ENCODE results near the gene TBC1D3L. TPM values are rescaled to one million over a fixed set of nuclear protein-coding genes. Genes with fewer than 3 reads are reported as not detected.
"Not testable (repeated sequence)": the region's sequence is repeated elsewhere in the genome, so short reads cannot be mapped to it uniquely, and the experiment has no call there.

The TBC1D3L gene
- 1.8 and 4.8 TPM in 2 replicates for total RNA-seq
- 3.2 and 5.3 TPM in 2 replicates for polyA plus RNA-seq
- 3.6 and 5.6 TPM in 2 replicates for polyA plus RNA-seq (2012)
- polyA minus RNA-seq (ENCODE audit: low replicate concordance): 1.3 TPM in 1 of 2 replicates, not detected in the other

GRCh38 chr17:37988960-37989359 lies at the start of gene TBC1D3L:
TBC1D3L (minus strand) TSS chr17:37989060; CDS start chr17:37987520, 1,540 bp downstream.
- not testable (repeated sequence) for H3K36me3 ChIP-seq (ENCODE audit: control insufficient read depth, insufficient read depth, low read length); H4K20me1 ChIP-seq (ENCODE audit: control insufficient read depth, extremely low read depth, insufficient read depth, low read length); H3K4me3 ChIP-seq (replicated peaks in 1 of 4; ENCODE audit: control extremely low read depth in 1 of 4, insufficient read depth in 1 of 4, low read depth in 3 of 4, low read length in 4 of 4); H3K79me2 ChIP-seq (ENCODE audit: control insufficient read depth, insufficient read depth, low read length); H3K4me2 ChIP-seq (ENCODE audit: extremely low read depth, insufficient read depth, low read length); H2AFZ ChIP-seq (ENCODE audit: low read length); H3K27me3 ChIP-seq (ENCODE audit: control insufficient read depth, insufficient read depth, low read length); H3K9me3 ChIP-seq (ENCODE audit: control insufficient read depth, insufficient read depth, low read depth, low read length); H3K9ac ChIP-seq (ENCODE audit: insufficient read depth, low read length); DNase-seq (ENCODE audit: low read depth in 2 of 2); H3K27ac ChIP-seq (ENCODE audit: insufficient read depth, low read length); H3K4me1 ChIP-seq (ENCODE audit: control insufficient read depth, extremely low read depth, insufficient read depth, low read length)

GRCh38 chr17:38003676-38004075 lies 14.8 kb upstream of the TBC1D3L start, which contains the start of gene TBC1D3D:
TBC1D3D (plus strand) TSS chr17:38003976; CDS start chr17:38005561, 1,585 bp downstream.
- not testable (repeated sequence) for H3K4me1 ChIP-seq (ENCODE audit: control insufficient read depth, extremely low read depth, insufficient read depth, low read length); H3K27me3 ChIP-seq (ENCODE audit: control insufficient read depth, insufficient read depth, low read length); H3K4me2 ChIP-seq (ENCODE audit: extremely low read depth, insufficient read depth, low read length); H3K36me3 ChIP-seq (ENCODE audit: control insufficient read depth, insufficient read depth, low read length); H3K9me3 ChIP-seq (ENCODE audit: control insufficient read depth, insufficient read depth, low read depth, low read length); H3K9ac ChIP-seq (ENCODE audit: insufficient read depth, low read length); H3K79me2 ChIP-seq (ENCODE audit: control insufficient read depth, insufficient read depth, low read length); H3K4me3 ChIP-seq (replicated peaks in 1 of 4; ENCODE audit: control extremely low read depth in 1 of 4, insufficient read depth in 1 of 4, low read depth in 3 of 4, low read length in 4 of 4); H3K27ac ChIP-seq (ENCODE audit: insufficient read depth, low read length); H4K20me1 ChIP-seq (ENCODE audit: control insufficient read depth, extremely low read depth, insufficient read depth, low read length); H2AFZ ChIP-seq (ENCODE audit: low read length); DNase-seq (ENCODE audit: low read depth in 2 of 2)

Other genes starting within 250 kb of the TBC1D3L start
- not detected in 2 replicates for gene HNF1B, start 244.0 kb downstream of the TBC1D3L start, total RNA-seq
- not detected in 2 replicates for gene HNF1B, start 244.0 kb downstream of the TBC1D3L start, polyA plus RNA-seq
- gene TBC1D3K, start 64.6 kb downstream of the TBC1D3L start, total RNA-seq: not detected in 2 replicates
- gene TBC1D3K, start 64.6 kb downstream of the TBC1D3L start, polyA plus RNA-seq: not detected in 2 replicates
- 0.77 TPM in 1 of 2 replicates, not detected in the other for gene TBC1D3D, start 14.9 kb upstream of the TBC1D3L start, total RNA-seq
- gene TBC1D3D, start 14.9 kb upstream of the TBC1D3L start, polyA plus RNA-seq: 0.02 and 0.11 TPM in 2 replicates
- gene TBC1D3C, start 79.6 kb upstream of the TBC1D3L start, total RNA-seq: 1.3 TPM in 1 of 2 replicates, not detected in the other
- gene TBC1D3C, start 79.6 kb upstream of the TBC1D3L start, polyA plus RNA-seq: not detected in 2 replicates
- not detected in 2 replicates for gene TBC1D3E, start 138.9 kb upstream of the TBC1D3L start, total RNA-seq
- not detected in 2 replicates for gene TBC1D3E, start 138.9 kb upstream of the TBC1D3L start, polyA plus RNA-seq
- not detected in 2 replicates for gene TBC1D3, start 203.5 kb upstream of the TBC1D3L start, total RNA-seq
- not detected in 2 replicates for gene TBC1D3, start 203.5 kb upstream of the TBC1D3L start, polyA plus RNA-seq